ENCODE data around the gene CDYL2. TPM values are rescaled to one million over a fixed set of nuclear protein-coding genes. Genes with fewer than 3 reads are reported as not detected.
"Not testable (repeated sequence)": the region's sequence is repeated elsewhere in the genome, so short reads cannot be mapped to it uniquely, and the experiment has no call there.

CDYL2 gene
- total RNA-seq, 1 donor from 2014 or later, result 8.4 TPM

DNA sequence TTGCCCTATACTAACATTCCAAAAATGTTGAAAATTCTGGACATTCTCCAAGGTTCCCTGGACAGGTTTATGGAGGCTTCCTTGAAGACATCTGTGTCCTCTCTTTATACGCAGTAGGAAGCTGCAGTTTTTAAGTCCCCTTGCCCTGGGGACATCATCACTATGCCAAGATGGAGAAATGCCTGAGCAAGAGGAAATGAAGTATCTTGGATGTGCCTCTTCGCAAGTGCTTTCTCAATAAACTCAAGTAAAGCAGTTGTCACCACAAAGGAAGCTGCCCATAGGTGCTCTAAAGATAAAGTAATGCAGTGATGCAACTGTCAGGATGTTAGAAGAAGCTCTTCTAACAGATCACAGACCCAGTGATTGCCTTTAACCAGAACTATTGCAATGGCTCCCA lies 71.0 kb downstream of the CDYL2 start:
- DNase-seq (ENCODE audit: low read depth), result no peak
- TF ChIP-seq, protein P1, sequence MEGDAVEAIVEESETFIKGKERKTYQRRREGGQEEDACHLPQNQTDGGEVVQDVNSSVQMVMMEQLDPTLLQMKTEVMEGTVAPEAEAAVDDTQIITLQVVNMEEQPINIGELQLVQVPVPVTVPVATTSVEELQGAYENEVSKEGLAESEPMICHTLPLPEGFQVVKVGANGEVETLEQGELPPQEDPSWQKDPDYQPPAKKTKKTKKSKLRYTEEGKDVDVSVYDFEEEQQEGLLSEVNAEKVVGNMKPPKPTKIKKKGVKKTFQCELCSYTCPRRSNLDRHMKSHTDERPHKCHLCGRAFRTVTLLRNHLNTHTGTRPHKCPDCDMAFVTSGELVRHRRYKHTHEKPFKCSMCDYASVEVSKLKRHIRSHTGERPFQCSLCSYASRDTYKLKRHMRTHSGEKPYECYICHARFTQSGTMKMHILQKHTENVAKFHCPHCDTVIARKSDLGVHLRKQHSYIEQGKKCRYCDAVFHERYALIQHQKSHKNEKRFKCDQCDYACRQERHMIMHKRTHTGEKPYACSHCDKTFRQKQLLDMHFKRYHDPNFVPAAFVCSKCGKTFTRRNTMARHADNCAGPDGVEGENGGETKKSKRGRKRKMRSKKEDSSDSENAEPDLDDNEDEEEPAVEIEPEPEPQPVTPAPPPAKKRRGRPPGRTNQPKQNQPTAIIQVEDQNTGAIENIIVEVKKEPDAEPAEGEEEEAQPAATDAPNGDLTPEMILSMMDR (IDR thresholded peaks at IDR 0.05; ENCODE audit: insufficient read depth, low read length, poor library complexity, severe bottlenecking), result no peak
- no peaks in the 10 kb centered on the region for H3K36me3 ChIP-seq (ENCODE audit: control insufficient read depth, insufficient read depth, low read length)
- no peak overlapping the region for H3K4me3 ChIP-seq (ENCODE audit: low read depth, low read length)
- no peaks in the 10 kb centered on the region for H3K27me3 ChIP-seq (ENCODE audit: control insufficient read depth, insufficient read depth, low read length)

DNA sequence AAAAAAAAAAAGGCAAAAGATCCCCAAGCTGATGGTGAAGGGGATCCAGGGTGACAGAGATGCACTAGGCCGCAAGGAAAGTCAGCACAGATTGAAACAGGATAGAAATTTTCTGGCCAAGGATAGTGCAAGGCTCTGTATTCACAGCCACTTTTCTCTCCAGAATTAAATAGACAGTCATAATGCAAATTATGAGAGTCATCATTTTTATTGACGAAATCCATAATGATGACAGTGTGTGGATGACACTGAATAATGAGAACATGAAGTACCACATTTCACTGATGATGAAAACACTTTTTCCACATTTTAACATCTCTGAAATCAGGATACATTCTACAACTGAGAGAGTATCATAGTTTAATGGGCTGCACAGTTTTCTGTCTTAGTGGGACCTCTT lies 72.5 kb downstream of the CDYL2 start:
- no peaks in the 10 kb centered on the region for H3K36me3 ChIP-seq (ENCODE audit: control insufficient read depth, insufficient read depth, low read length)
- H3K27me3 ChIP-seq (ENCODE audit: control insufficient read depth, insufficient read depth, low read length), result no peaks in the 10 kb centered on the region
- no peak for DNase-seq (ENCODE audit: low read depth)
- H3K4me3 ChIP-seq (ENCODE audit: low read depth, low read length), result no peak overlapping the region
- TF ChIP-seq, protein P1 (IDR thresholded peaks at IDR 0.05; ENCODE audit: insufficient read depth, low read length, poor library complexity, severe bottlenecking), result no peak

DNA sequence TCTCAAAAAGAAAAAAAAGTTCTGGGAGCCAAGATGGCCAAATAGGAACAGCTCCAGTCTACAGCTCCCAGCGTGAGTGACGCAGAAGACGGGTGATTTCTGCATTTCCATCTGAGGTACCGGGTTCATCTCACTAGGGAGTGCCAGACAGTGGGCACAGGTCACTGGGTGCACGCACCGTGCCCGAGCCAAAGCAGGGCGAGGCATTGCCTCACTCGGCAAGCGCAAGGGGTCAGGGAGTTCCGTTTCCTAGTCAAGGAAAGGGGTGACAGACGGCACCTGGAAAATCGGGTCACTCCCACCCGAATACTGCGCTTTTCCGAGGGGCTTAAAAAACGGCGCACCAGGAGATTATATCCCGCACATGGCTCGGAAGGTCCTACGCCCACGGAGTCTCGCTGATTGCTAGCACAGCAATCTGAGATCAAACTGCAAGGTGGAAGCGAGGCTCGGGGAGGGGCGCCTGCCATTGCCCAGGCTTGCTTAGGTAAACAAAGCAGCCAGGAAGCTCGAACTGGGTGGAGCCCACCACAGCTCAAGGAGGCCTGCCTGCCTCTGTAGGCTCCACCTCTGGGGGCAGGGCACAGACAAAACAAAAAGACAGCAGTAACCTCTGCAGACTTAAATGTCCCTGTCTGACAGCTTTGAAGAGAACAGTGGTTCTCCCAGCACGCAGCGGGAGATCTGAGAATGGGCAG lies 77.2 kb downstream of the CDYL2 start:
- H3K36me3 ChIP-seq (ENCODE audit: control insufficient read depth, insufficient read depth, low read length); DNase-seq (ENCODE audit: low read depth): not testable (repeated sequence)

DNA sequence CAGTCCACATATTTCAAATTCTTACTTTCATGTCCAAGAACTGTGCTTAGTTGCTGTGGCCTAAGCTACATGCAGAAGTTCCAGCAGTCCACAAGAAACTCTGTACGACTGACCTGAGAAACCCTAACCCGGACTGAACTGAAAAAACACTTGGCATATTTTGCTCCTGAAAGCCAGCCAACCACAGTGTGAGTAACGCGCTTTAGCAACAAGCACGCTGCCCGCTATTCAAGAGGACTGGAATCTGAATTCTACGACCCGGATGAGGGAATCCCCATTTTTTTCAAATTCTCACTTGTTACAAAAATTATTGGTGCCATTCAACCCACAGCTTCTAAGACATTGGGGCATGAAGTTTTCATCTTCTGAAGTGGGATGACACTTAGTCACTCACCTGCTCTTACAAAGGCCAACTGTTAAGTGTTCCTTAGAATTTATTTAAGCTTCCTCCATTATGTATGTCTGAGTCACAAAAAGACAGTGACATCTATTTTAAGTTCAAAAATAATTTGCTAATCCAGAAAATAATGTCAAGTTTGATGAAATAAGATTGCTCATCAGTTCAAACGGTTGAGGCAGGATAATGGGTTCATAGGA lies 78.7 kb downstream of the CDYL2 start:
- no peaks in the 10 kb centered on the region for H3K27me3 ChIP-seq (ENCODE audit: control insufficient read depth, insufficient read depth, low read length)
- no peaks in the 10 kb centered on the region for H3K36me3 ChIP-seq (ENCODE audit: control insufficient read depth, insufficient read depth, low read length)
- TF ChIP-seq, protein P1 (IDR thresholded peaks at IDR 0.05; ENCODE audit: insufficient read depth, low read length, poor library complexity, severe bottlenecking), result no peak
- no peak for DNase-seq (ENCODE audit: low read depth)
- no peak overlapping the region for H3K4me3 ChIP-seq (ENCODE audit: low read depth, low read length)

More for the DNA sequence above, 77.2 kb downstream of the CDYL2 start:
- not testable (repeated sequence) for H3K27me3 ChIP-seq (ENCODE audit: control insufficient read depth, insufficient read depth, low read length); H3K4me3 ChIP-seq (ENCODE audit: low read depth, low read length)

DNA sequence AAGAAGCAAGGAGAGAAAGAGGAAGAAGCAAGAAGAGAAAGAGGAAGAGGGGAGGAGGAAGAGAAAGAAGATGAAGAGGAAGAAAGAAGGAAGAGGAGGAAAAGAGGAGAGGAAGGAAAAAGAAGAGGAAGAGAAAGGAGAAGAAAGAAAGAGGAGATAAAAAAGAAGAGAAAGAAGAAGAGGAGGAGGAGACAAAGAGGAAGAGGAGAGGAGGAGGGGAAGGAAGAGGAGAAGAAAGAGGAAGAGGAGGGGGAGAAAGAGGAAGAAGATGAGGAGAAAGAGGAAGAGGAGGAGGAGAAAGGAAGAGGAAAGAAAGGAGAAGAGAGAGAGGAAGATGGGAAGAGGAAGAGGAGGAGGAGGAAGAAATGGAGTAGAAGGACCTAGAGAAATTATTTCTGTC lies 80.4 kb downstream of the CDYL2 start:
- Histone ChIP-seq H3K36me3 (ENCODE audit: control insufficient read depth, insufficient read depth, low read length) (no peaks in the 10 kb centered on the region), H3K4me3 (ENCODE audit: low read depth, low read length) (no peak overlapping the region), H3K27me3 (ENCODE audit: control insufficient read depth, insufficient read depth, low read length) (no peaks in the 10 kb centered on the region)
- TF ChIP-seq, protein P1 (IDR thresholded peaks at IDR 0.05; ENCODE audit: insufficient read depth, low read length, poor library complexity, severe bottlenecking), result no peak
- no peak for DNase-seq (ENCODE audit: low read depth)

DNA sequence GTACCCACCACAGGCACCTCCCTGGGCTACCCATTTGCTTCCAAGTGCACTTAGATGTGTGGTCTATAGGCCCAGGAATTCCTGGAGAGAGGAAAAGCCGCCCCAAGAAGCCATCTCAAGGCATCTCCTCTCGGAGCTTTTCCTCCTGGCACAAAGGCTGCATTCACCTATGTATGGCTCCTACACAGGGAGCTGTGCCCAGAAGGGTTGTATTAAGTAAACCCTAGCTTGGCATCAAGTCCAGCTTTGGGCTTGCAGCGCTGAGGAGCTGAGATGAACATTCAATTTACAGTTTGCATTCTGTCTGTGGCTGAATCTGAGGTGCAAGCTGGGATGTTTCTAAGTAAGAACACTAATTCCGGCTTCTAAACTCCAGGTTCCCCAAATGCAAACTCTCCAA lies 81.3 kb downstream of the CDYL2 start:
- TF ChIP-seq, protein P1 (IDR thresholded peaks at IDR 0.05; ENCODE audit: insufficient read depth, low read length, poor library complexity, severe bottlenecking), result no peak
- H3K27me3 ChIP-seq (ENCODE audit: control insufficient read depth, insufficient read depth, low read length), result no peaks in the 10 kb centered on the region
- H3K36me3 ChIP-seq (ENCODE audit: control insufficient read depth, insufficient read depth, low read length), result no peaks in the 10 kb centered on the region
- H3K4me3 ChIP-seq (ENCODE audit: low read depth, low read length), result no peak overlapping the region
- no peak for DNase-seq (ENCODE audit: low read depth)
